ENCODE data around the gene CREBZF. TPM values are rescaled to one million over a fixed set of nuclear protein-coding genes. Genes with fewer than 3 reads are reported as not detected.

Gene CREBZF
- total RNA-seq, 6 experiments from 2014 or later, result 16.1 to 18.9 (median 18.5) TPM

DNA sequence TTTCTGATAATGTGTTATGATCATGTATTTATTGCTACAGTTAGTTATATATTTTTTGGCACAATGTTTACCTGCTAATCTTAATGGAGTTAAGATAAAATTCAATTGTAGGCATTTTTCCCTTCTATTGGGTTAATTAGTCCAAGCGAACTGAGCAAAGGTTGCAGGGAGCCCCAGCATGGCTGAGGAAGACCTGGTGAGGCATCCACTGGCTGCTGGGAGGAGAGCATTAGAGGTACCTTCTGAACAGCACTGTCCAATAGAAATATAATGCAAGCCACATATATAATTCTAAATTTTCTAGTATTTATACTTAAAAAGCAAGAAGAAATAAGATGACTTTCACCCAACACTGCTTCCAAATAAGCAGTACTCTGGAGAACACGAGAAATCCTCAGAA, 17.9 kb downstream of the CREBZF start:
- Mint-ChIP-seq H3K36me3 (ENCODE audit: low read depth) (peaks cover 4% of the 10 kb centered on the region; the same call in 1 of the 2 replicates), H3K27me3 (ENCODE audit: insufficient read depth) (peaks cover 3% of the 10 kb centered on the region; the same call in 1 of the 2 replicates), H3K9me3 (no peaks in the 10 kb centered on the region; the same call in 1 of the 2 replicates), H3K27ac (peak overlapping the region; percentile 94), H3K4me3 (peak overlapping the region; percentile 96), H3K4me1 (ENCODE audit: low read depth) (peaks cover 27% of the 10 kb centered on the region)
- TF ChIP-seq, protein P1, sequence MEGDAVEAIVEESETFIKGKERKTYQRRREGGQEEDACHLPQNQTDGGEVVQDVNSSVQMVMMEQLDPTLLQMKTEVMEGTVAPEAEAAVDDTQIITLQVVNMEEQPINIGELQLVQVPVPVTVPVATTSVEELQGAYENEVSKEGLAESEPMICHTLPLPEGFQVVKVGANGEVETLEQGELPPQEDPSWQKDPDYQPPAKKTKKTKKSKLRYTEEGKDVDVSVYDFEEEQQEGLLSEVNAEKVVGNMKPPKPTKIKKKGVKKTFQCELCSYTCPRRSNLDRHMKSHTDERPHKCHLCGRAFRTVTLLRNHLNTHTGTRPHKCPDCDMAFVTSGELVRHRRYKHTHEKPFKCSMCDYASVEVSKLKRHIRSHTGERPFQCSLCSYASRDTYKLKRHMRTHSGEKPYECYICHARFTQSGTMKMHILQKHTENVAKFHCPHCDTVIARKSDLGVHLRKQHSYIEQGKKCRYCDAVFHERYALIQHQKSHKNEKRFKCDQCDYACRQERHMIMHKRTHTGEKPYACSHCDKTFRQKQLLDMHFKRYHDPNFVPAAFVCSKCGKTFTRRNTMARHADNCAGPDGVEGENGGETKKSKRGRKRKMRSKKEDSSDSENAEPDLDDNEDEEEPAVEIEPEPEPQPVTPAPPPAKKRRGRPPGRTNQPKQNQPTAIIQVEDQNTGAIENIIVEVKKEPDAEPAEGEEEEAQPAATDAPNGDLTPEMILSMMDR (IDR thresholded peaks at IDR 0.05), result no peak
- DNase-seq, result no peak

DNA sequence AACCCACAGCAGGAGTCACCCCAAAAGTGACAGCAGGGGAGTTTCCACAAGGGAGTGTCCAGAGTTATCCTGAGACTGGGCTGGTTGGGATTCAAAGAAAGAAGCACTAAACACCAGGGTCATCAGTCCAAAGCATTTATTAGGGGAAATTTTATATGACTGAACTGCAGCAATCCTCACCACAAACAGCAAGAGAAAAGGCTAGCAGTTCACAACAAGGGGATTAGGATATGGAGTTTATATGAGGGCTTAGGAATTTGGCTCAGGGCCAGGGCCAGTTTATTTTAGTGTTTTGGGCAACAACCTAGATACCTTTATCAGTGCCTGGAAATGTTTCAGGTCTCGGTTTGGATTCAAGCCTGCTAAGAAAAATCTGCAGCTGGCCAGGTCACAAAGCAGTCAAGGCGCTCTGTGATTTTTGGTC, 21.7 kb downstream of the CREBZF start:
- Mint-ChIP-seq H3K4me1 (ENCODE audit: low read depth) (peaks cover 15% of the 10 kb centered on the region), H3K27ac (no peak overlapping the region), H3K27me3 (ENCODE audit: insufficient read depth) (peaks cover 3% of the 10 kb centered on the region; the same call in 1 of the 2 replicates), H3K9me3 (no peaks in the 10 kb centered on the region; the same call in 1 of the 2 replicates), H3K36me3 (ENCODE audit: low read depth) (peaks cover 4% of the 10 kb centered on the region; the same call in 1 of the 2 replicates), H3K4me3 (no peak overlapping the region)
- DNase-seq, result no peak
- TF ChIP-seq, protein P1 (IDR thresholded peaks at IDR 0.05), result no peak

DNA sequence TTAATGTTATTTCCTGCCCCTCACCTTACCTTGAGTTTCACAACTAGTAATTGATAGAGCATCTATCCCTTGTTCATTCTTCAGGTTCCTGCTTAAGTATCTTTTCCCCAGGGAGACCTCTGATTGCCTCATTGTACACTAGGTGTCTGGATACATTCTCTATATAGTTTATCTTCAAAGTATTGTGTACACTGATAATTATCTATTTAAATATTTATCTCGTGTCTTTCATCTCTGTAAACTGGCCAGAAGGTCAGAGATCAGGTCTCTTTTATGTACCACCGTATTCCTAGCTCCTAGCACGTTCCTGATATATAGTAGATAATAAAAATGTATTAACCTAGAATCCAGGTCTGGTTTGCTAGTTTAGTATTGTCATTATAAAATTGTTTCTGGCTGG, 30.2 kb downstream of the CREBZF start:
- H3K9me3 Mint-ChIP-seq, result no peaks in the 10 kb centered on the region
- no peaks in the 10 kb centered on the region for H3K27me3 Mint-ChIP-seq (ENCODE audit: insufficient read depth)
- H3K4me1 Mint-ChIP-seq (ENCODE audit: low read depth), result peaks cover under 1% of the 10 kb centered on the region; the same call in 1 of the 2 replicates
- TF ChIP-seq, protein P1 (IDR thresholded peaks at IDR 0.05), result no peak
- no peaks in the 10 kb centered on the region; the same call in 1 of the 2 replicates for H3K36me3 Mint-ChIP-seq (ENCODE audit: low read depth)
- no peak overlapping the region for H3K4me3 Mint-ChIP-seq
- no peak for DNase-seq
- H3K27ac Mint-ChIP-seq, result no peak overlapping the region

DNA sequence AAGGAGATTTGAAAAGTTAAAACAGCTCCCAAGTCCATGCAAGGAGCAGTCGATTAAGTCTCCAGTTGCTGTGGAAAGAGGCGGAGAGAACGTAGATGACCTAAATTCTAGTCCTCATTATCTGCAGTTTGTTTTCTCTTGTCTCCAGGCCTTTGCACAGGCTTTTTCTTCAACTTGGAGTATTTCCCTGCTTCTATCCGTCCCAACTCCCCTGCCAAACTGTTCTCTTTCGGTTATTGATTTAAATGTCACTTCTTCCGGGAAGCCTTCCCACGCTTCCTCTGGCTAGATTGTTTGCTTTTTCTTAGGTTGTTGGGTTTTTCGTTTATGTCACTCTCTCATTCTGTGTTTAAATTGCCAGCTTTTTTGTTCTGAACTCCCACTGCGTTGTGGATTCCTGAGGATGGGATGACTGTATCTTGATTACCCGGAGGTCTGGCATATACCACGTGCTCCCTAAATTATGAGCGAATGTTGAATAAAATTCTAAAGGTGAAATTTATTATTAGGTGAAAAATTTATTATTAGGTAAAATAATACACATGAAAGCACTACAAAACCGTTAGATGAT, 36.1 kb downstream of the CREBZF start:
- H3K4me1 Mint-ChIP-seq (ENCODE audit: low read depth), result peaks cover 22% of the 10 kb centered on the region
- no peaks in the 10 kb centered on the region for H3K9me3 Mint-ChIP-seq
- H3K36me3 Mint-ChIP-seq (ENCODE audit: low read depth), result no peaks in the 10 kb centered on the region
- H3K27ac Mint-ChIP-seq, result peak overlapping the region; percentile 79
- no peak for DNase-seq
- TF ChIP-seq, protein P1 (IDR thresholded peaks at IDR 0.05), result no peak
- peak overlapping the region; percentile 94 for H3K4me3 Mint-ChIP-seq
- H3K27me3 Mint-ChIP-seq (ENCODE audit: insufficient read depth), result peaks cover 3% of the 10 kb centered on the region

DNA sequence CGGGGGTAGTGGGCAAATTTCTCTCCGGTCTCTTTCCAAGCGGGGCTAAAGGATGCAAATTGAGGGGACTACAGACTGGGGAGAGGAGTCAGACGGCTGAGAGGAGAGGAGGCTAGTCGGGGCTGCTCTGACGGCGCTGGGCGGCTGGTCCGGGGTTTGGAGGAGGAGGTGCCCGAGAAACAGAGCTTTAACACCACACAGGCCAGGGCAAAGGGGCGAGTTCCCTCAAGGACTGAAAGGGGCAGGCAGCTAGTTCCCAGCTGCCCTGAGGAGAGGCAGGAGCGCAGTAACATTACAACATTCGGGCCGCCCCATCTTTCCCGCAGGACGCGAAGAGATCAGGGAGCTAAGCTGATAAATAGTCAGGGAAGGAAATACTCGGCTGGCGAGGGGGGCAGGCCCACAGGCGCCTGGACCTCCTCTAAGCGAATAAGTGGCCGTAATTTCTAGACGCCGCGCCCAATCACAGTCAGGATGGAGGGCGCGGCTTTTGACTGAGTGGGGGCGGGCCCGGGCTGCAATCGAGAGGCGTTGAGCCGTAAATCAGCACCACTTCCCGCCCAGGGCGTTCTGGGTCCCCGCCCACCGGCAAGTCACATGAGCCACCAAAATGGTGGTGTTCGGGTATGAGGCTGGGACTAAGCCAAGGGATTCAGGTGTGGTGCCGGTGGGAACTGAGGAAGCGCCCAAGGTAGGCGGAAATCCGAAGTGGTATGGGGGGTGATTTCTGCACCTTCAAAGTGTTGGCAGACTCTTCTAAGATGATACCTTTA, 36.7 kb downstream of the CREBZF start, which contains the start of gene TMEM126B:
TMEM126B (plus strand) TSS at position 596 of the 773 bp plus-strand sequence; CDS start at position 611, 15 bp downstream.
- Mint-ChIP-seq H3K9me3 (no peaks in the 10 kb centered on the region), H3K36me3 (ENCODE audit: low read depth) (no peaks in the 10 kb centered on the region), H3K4me1 (ENCODE audit: low read depth) (peaks cover 22% of the 10 kb centered on the region), H3K27ac (peak within 1 kb of the TSS; percentile 79), H3K4me3 (peak within 1 kb of the TSS; percentile 94), H3K27me3 (ENCODE audit: insufficient read depth) (peaks cover 3% of the 10 kb centered on the region)
- DNase-seq, result peak; percentile 96
- TF ChIP-seq, protein P1 (IDR thresholded peaks at IDR 0.05), result no peak

Data from HFFc6 (cell line).